ENCODE measurements around the gene UBN1.

UBN1 gene

GRCh38 chr16:4864728-4865127, 17.4 kb downstream of the UBN1 start:
- DNase-seq: no peak

- DNase-seq: no peak
Measured at GRCh38 chr16:4865231-4865860, 18.1 kb downstream of the UBN1 start.

GRCh38 chr16:4866586-4866985, 19.3 kb downstream of the UBN1 start:
- DNase-seq: no peak

- DNase-seq: no peak
Measured at GRCh38 chr16:4868026-4868425, 20.7 kb downstream of the UBN1 start.

- no peak for DNase-seq
Measured at GRCh38 chr16:4868535-4868934, 21.3 kb downstream of the UBN1 start.

- DNase-seq: no peak
Measured at GRCh38 chr16:4869147-4869805, 22.0 kb downstream of the UBN1 start.

GRCh38 chr16:4870138-4870671, 22.9 kb downstream of the UBN1 start:
- DNase-seq: no peak

GRCh38 chr16:4871071-4871470, 23.8 kb downstream of the UBN1 start:
- DNase-seq: no peak

GRCh38 chr16:4873091-4873490, 25.8 kb downstream of the UBN1 start:
- no peak for DNase-seq

- no peak for DNase-seq
Measured at GRCh38 chr16:4874666-4875065, 27.4 kb downstream of the UBN1 start.

GRCh38 chr16:4876646-4877379, 29.5 kb downstream of the UBN1 start:
- DNase-seq: no peak

- DNase-seq: no peak
Measured at GRCh38 chr16:4877380-4877685, 30.1 kb downstream of the UBN1 start.

GRCh38 chr16:4879049-4879448, 31.8 kb downstream of the UBN1 start:
- no peak for DNase-seq

- no peak for DNase-seq
Measured at GRCh38 chr16:4880006-4880580, 32.8 kb downstream of the UBN1 start.

- no peak for DNase-seq
Measured at GRCh38 chr16:4882000-4882632, 34.8 kb downstream of the UBN1 start.

GRCh38 chr16:4882633-4883285, 35.5 kb downstream of the UBN1 start:
- no peak for DNase-seq

GRCh38 chr16:4883501-4883900, 36.2 kb downstream of the UBN1 start:
- DNase-seq: no peak

GRCh38 chr16:4884209-4884608, 36.9 kb downstream of the UBN1 start:
- DNase-seq: no peak

GRCh38 chr16:4884972-4885874, 37.9 kb downstream of the UBN1 start:
- no peak for DNase-seq

- no peak for DNase-seq
Measured at GRCh38 chr16:4886151-4886550, 38.9 kb downstream of the UBN1 start.

GRCh38 chr16:4888428-4889135, 41.3 kb downstream of the UBN1 start:
- DNase-seq: no peak
